Middle frontal gyrus (tissue), 1 donor: ENCODE data around the gene GARNL3.

Source experiments
- DNase-seq: peaks from one replicate; pipeline ENCODE4 v3.0.0-alpha.2; 2015; ENCODE audit warnings: low spot score; ENCODE audit errors: extremely low spot score

The GARNL3 gene

GRCh38 chr9:127384016-127384730, 119.6 kb downstream of the GARNL3 start:
- no peak for DNase-seq

- no peak for DNase-seq
Measured at GRCh38 chr9:127384901-127385300, 120.3 kb downstream of the GARNL3 start.

GRCh38 chr9:127386249-127386648, 121.7 kb downstream of the GARNL3 start:
- DNase-seq = no peak

- no peak for DNase-seq
Measured at GRCh38 chr9:127386981-127387380, 122.4 kb downstream of the GARNL3 start.

- DNase-seq = no peak
Measured at GRCh38 chr9:127388037-127388855, 123.7 kb downstream of the GARNL3 start.

GRCh38 chr9:127388856-127389238, 124.3 kb downstream of the GARNL3 start:
- no peak for DNase-seq

- no peak for DNase-seq
Measured at GRCh38 chr9:127389381-127390247, 125.0 kb downstream of the GARNL3 start.

GRCh38 chr9:127390248-127390545, 125.6 kb downstream of the GARNL3 start:
- no peak for DNase-seq

- DNase-seq = no peak
Measured at GRCh38 chr9:127390563-127390962, 126.0 kb downstream of the GARNL3 start.

- no peak for DNase-seq
Measured at GRCh38 chr9:127392166-127392565, 127.6 kb downstream of the GARNL3 start.

- no peak for DNase-seq
Measured at GRCh38 chr9:127392976-127393375, 128.4 kb downstream of the GARNL3 start.

GRCh38 chr9:127393645-127394044, 129.1 kb downstream of the GARNL3 start:
- no peak for DNase-seq

- no peak for DNase-seq
Measured at GRCh38 chr9:127395497-127396252, 131.1 kb downstream of the GARNL3 start.

- no peak for DNase-seq
Measured at GRCh38 chr9:127396253-127396807, 131.8 kb downstream of the GARNL3 start.

- DNase-seq = peak; percentile 99
Measured at GRCh38 chr9:127396808-127397645, 132.5 kb downstream of the GARNL3 start, which contains the start of gene SLC2A8. TSS of gene SLC2A8 (plus strand) at chr9:127397169. CDS start at chr9:127397231, 62 bp downstream.

GRCh38 chr9:127397646-127398274, 133.2 kb downstream of the GARNL3 start:
- no peak for DNase-seq

- no peak for DNase-seq
Measured at GRCh38 chr9:127398275-127398647, 133.7 kb downstream of the GARNL3 start.

GRCh38 chr9:127398715-127399400, 134.3 kb downstream of the GARNL3 start:
- DNase-seq = no peak

- no peak for DNase-seq
Measured at GRCh38 chr9:127399736-127400269, 135.2 kb downstream of the GARNL3 start.
